ENCODE measurements around the gene COX18.

GRCh38 chr4:73098016-73098415, 28.5 kb upstream of the COX18 start:
- TF ChIP-seq CTCF (IDR thresholded peaks at IDR 0.05), result no peak
- TF ChIP-seq POLR2A (IDR thresholded peaks at IDR 0.05), result no peak

Measured in uterus (tissue), 2 donors.